HG03457 (cell line): Measurements from ENCODE around the gene ANKRD11.
A peak's percentile ranks its signal among the peaks of the same experiment; 100 is the strongest.
"Not testable (repeated sequence)": the region's sequence is repeated elsewhere in the genome, so short reads cannot be mapped to it uniquely, and the experiment has no call there.

Experiments used
- ATAC-seq: cut with Tn5 transposase; IDR thresholded peaks from one replicate; pipeline ENCODE4 v1.9.1; 2021; ENCODE audit warnings: moderate number of reproducible peaks; ENCODE audit not compliant: unreplicated experiment

Gene ANKRD11

DNA sequence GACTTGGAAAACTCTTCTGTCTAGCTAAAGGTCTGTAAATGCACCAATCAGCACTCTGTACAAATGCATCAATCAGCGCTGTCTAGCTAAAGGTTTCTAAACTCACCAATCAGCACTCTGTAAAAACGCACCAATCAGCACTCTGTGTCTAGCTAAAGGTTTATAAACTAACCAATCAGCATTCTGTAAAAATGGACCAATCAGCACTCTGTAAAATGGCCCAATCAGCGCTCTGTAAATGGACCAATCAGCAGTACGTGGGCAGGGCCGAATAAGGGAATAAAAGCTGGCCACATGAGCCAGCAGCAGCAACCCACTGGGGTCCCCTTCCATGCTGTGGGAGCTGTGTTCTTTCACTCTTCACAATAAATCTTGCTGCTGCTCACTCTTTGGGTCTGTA lies 55.3 kb downstream of the ANKRD11 start:
- not testable (repeated sequence) for ATAC-seq

DNA sequence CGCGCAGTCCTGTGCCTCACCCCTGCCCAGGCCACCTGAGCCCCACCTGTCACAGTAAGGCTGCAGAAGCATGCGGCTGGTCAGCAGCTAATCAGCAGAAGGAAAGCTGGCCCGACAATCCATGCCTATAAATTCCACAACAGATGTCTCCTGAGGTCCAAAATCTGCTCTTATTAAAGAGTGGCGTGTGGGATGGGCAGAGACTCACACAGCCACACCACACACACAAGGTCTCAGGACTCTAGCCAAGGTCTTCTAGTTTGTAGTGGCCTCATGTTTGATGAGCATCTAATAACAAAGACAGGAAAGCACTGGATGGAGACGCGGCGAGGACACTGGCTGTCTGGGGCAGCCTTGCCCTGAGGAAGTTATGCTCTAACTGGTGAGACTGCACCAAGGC lies 55.9 kb downstream of the ANKRD11 start:
- ATAC-seq: no peak

DNA sequence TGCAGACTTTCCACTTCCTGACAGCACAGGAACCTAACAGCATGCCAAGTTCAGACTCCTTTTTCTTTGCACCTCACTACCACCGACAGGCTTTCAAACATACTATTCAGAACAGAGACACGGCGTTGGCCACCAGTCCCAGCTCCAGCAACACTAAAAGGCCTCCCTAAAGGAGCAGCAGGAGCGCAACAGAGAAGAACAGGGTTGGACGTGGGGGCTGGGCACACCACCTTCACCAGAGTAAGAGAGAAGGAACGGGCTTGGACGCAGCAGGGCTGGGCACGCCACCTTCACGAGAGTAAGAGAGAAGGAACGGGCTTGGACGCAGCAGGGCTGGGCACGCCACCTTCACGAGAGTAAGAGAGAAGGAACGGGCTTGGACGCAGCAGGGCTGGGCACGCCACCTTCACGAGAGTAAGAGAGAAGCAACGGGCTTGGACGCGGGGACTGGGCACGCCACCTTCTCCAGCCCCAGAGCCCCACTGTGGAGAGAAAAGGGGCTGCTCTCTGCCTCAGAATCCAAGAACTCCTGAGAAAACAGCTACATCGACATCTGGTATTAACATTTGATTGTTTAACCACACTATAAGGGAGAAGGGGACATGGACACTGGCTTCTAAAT lies 56.9 kb downstream of the ANKRD11 start:
- not testable (repeated sequence) for ATAC-seq

DNA sequence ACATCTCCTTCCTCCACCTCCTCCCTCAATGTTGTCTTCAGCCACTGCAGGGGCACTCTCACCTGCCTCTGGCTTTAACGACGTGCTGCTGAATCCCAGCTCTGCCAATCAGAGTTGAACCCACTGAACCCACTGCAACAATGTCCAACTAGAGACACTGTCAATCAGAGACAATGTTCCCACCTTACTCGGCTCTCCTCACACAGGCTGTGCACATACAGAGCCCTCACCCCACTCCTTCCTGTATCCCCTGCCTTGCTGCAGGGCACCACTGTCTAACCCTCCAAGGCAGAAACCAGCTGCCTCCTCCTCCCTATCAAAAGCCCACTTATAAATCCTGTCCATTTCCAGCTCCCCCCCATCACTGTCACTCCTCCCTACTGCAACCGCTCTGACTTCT lies 58.7 kb downstream of the ANKRD11 start:
- no peak for ATAC-seq

DNA sequence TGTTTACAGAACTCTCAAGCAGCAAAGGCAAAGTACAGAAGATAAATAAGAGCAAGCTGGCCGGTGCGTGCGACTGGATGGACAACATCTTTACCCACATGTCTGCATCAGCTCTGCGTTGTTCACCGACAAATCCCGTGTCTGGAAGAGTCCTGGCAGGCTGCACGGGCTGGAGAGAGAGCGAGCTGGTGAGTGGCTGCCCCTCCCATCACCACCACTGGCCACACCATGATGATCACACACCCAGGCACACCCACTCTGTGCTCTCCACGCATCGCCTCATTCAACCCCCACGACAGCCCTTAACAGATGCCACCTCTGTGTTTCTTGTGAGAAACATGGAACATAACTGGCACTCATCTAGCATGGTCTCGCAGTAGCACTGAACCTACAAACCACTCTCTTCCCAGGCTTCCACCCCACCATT lies 59.2 kb downstream of the ANKRD11 start:
- ATAC-seq: no peak

DNA sequence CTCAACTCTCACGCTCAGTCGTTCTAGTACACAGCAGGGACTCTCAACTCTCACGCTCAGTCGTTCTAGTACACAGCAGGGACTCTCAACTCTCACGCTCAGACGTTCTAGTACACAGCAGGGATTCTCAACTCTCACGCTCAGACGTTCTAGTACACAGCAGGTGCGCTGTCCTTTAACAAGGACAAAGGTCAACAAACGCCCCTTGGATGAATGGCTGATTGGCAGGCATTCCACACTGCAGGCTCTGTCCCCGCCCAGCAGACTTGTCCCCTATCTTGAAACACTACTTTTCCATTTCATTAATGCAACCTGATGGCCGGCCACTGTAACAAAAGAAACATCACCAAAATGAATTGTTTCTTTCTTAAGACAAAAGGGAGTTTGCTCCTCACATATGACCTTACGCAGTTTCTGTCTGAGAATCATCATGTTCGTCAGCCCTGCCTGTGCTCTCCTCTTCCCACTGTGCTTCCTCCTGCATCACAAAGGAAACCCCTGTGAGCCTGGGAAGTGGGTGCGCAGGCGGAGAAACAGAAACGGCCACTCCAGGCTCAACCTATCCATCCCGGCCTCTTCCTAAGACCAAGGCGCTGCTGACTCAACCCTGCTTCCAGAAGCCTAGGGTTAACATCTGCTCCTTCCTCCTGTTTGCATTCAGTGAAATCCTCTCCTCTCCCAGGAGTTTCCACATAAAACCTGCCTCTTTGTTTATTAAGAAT lies 59.8 kb downstream of the ANKRD11 start:
- no peak for ATAC-seq

DNA sequence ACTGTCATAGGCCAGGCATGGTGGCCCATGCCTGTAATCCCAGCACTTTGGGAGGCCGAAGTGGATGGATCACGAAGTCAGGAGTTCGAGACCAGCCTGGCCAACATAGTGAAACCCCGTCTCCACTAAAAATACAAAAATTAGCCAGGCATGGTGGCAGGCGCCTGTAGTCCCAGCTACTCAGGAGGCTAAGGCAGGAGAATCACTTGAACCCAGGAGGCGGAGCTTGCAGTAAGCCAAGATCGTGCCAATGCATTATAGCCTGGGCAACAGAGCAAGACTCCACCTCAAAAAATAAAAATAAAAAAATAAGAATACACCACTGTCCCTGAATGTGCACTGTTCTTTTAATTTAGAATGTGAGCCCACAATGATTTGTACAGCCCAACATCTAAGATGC lies 61.8 kb downstream of the ANKRD11 start:
- not testable (repeated sequence) for ATAC-seq

DNA sequence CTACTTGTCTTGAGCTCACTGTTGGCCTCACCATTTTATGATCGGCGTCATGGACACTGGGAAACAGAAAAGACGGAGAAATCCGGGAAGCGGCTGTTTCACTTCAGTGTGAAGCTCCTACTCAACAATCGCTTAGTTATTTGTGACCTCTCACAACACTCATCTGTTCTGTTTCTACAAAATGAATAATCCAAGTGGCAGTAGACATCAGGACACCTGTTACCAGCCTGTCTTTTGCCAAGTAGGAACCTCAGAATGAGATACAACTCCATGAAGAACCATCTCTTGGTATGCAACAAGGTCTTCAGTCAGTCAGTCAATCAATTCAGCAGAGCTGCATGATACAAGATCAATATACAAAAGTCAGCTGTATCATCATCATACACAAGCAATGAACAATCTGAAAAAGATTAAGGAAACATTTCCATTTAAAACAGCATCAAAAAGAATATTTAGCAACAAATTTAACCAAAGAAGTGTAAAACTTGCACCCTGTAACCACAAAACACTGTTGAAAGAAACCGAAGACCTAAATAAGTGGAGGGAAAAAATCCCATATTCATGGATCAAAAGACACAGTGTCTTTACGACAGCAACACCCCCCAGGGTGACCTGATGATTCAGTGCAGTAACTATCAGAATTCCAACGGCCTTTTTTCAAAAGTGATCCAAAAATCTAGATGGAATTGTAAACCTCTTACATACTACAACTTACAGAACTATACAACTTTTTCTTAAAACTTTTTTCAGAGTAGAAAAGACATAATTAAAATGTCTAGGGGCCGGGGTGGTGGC lies 63.4 kb downstream of the ANKRD11 start:
- ATAC-seq: no peak

DNA sequence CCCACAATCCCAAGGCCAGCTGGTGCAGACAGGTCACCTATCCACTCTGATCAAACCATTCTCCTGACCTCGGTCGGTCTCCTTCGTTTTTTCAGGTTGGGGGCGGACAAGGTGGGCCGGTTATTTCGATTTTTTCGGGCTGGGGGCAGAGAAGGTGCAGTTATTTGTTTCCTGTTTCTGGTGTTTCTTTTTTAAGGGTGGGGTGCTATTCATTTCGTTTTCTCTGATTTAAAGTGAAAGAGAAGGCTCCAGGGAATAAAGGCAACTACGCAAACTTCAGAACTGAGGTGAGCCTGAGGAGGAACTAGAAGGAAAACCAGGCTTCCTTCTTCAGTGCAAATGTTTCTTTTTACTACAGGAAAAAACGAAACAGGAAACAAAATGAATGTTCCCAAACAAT lies 64.8 kb downstream of the ANKRD11 start:
- no peak for ATAC-seq

DNA sequence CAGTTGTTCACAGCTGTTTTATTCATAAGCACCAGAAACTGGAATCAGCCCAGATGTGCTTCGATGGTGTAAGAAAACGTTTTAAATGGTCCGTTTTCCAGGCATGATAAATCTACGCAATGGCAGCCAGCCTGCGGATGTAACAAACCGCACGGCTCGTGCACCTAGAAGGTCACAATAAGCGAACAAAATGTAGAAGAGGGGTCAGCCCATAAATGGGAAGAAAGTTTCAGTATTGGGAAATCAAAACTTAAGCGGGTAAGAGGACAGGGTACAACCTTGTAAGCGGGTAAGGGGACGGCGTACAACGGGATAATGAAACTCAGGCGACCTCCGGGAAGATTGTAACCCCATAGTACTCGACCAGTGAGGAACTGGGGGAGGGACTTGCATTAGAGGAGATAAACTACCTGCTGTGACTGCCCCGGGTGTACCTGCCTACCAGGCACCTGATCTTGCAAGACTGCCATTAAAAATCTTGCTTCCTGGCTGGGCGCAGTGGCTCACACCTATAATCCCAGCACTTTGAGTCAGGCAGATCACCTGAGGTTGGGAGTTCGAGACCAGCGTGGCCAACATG lies 66.6 kb downstream of the ANKRD11 start:
- ATAC-seq: no peak

DNA sequence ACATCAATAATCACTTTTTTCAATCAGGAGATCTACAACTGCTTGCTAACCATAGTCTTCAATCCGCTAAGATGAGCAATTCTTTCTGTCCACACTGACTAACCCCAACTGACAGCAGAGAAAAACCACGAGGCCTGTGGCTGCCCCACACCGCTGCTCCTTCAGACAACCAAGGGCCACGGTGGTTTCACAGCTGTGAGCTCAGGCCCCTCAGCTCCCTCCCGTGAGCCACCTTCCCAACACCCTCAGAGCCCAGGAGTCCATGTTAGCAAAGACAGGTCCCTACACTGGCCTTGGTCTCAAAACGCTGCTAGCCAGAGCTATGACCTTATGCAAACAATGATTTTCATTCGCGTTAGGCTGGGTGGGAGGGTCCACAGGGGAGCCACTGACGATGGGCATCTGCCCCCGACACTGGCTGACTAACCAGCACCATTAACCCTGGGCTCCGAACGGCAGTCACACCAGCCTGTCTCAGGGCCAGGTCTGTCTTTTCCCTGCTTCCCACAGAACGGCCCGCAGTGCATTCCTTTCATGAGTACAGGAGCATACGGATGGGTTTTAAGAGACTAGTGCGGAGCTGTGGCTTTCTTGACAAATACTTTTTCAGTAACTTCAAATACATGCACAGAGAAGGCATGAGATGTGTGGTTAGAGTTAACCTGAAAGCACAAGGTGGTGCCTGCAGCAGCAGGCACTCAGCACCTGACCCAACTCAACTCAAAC lies 67.3 kb downstream of the ANKRD11 start:
- peak; percentile 49 for ATAC-seq

DNA sequence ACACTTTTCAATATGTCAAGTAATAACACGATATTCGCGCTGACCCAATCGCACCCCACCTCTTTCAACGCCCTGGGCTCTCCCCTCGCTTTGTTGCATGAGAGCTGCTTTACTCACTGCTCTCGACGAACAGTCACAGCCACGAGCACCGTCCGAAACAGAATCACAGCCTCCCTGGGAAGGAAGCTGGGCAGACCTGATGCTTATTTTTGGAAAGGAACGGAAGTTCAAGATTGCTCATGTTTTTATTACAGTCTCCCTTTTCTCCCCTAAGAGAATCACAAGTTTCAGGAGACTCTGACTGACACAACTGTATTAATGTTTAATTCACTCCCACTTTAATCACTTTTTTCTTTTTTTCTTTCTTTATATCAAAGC lies 67.8 kb downstream of the ANKRD11 start:
- peak; percentile 49 for ATAC-seq

DNA sequence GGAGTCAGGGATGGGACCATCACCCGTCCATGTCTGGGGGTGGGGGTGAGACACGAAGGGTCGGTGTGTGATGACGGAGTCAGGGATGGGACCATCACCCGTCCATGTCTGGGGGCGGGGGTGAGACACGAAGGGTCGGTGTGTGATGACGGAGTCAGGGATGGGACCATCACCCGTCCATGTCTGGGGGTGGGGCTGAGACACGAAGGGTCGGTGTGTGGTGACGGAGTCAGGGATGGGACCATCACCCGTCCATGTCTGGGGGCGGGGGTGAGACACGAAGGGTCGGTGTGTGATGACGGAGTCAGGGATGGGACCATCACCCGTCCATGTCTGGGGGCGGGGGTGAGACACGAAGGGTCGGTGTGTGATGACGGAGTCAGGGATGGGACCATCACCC lies 69.1 kb downstream of the ANKRD11 start:
- not testable (repeated sequence) for ATAC-seq

DNA sequence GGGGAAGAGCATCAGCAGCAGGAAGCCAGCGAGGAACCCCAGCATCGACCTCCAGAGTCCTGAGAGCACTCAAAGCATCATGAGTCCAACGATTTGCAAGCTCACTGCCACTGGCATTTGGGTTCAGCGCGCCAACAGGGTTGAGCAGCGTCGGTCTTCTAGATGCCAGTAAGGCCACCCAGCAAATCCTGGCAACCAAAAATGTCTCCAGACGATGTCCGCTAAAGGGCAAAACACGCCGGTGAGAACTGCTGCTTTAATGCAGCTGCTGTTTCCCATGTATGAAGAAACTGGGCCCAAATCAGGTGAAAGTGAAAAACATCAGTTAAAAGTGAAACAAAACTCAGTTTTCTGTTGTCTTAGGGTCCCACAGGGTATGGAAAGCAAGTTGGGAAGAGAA lies 70.2 kb downstream of the ANKRD11 start:
- no peak for ATAC-seq

DNA sequence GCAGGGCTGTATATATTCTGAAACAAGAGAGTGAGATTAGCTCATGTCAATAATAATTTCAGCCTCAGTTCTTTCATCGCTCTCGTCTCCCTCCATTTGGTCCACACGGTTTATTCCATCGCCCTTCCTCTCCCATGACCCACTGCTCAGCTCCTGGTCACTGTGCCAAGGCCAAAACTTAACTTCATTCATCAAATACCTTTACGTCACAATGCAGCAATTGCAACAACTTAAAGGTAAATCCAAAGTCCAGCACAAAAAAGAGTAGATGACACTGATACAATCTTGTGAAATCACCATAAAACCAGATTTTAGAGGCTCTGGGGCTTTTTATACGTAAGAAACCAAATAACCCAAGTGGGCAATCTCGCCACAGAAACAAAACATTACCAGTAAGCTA lies 72.0 kb downstream of the ANKRD11 start:
- ATAC-seq: no peak

DNA sequence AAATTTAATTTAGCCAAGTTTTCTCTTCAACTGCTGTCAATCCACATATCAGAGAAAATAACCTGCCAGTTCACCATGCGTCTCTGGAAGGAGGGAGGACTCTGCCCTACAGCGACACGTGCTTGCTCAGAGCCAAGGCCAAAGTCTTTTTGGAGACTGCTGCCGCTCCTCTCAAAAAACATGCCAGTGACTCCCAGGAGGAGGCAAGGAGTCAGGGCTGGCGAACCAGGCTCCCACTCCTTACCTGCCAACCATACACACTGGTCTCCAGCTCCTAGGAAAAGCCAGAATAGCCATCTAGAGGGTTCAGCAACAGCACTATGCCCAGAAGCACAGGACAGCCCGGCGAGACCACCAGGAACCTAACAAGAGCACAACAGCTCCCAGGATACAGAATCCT lies 73.0 kb downstream of the ANKRD11 start:
- no peak for ATAC-seq

DNA sequence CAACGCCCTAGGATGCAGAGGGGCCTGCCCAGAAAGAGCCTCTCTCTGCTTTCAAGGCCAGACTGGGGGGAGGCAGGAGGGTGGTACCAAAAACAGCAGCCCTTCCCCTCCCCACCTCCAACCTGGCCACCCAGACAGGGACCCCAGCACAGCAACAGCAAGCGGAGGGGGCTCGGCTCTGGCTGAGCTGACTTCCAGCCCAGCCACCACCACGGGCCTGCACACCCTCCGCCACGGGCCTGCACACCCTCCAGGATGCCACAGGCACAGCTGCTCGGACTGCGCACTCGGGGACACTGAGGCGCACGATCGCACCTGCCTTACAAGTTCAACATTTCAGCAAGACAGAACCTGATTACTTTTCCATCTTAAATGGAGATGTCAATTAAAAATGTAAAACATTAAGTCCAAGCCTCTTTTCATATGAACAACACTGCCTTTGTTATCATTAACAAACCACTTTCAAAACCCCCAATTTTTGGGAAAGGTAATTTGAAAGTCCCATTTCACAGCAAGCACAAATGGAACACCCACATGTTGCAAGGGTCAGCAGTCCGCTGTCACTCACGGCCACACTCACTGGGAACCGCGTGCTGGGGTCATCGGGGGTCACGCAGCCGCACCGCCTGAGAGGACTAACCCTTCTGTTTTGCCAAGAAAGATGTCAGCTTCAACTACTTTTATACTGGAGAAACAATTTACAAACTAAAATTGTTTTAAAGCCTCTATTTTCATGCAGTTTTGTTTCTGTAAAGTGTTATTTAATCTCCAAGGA lies 76.4 kb downstream of the ANKRD11 start:
- ATAC-seq: no peak

DNA sequence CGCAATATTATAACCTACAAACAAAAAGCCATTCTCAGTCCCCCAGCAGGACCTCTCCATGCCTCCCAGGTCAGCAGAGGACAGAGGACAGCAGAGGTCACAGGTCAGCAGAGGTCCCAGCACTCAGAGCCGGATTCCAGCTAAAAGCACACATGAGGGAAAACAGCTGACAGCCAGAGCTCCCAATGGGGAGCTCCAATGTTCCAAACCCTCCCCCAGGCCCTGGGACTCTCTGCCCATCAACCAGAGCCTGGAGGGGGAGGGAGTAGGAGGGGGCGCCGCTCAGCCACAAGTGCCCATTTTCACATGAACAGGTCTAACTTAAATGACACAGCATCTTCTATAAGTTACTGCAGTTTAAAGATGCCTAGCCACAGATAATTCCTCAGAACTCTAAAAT lies 77.5 kb downstream of the ANKRD11 start:
- ATAC-seq: no peak

DNA sequence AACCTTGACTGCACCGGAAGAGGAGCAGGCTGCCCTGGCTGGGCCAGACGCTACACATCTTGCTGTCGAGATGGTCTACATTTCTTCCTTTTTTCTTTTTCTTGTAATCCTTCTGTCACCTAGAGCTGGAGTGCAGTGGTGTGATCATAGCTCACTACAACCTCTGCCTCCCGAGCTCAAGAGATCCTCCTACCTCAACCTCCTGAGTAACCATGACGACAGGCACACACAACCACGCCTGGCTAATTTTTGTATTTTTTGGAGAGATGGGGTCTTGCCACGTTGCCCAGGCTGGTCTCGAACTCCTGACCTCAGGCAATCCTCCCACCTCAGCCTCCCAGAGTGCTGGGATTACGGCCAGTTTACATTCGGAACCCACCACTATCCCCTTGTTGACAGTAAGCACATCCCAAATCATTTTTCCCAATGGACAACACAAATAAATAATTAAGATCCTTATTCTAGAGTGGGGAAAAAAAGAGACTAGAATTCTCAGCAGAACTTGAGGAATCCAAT lies 79.0 kb downstream of the ANKRD11 start:
- ATAC-seq: no peak

DNA sequence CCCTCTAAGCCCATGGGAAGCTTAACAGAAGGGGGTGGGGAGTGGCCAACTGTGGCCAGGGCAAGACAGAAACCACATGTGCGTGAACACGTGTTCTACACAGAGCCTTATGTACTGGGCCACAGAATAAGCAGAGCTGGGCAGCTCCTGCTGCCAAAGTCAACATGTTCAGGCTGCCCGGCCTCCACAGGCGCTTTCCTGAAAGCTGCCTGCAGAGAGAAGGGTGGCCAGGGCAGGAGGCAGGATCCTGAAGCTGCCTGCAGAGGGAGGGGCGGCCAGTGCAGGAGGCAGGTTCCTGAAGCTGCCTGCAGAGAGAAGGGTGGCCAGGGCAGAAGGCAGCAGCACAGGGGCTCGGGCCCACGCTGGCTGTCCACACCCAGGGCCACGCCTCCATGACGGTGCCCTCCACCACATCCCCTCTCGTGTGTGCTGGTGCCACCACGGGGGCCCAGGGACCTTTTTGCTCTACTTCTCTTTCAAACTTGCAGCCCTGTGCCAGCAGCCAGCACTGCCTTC lies 79.5 kb downstream of the ANKRD11 start:
- no peak for ATAC-seq
